OCI-LY3 (cell line): Measurements from ENCODE around the gene COL12A1.

Experiments used
- H2AFZ ChIP-seq: fragments of 200-600, 300-600 bp; shearing (Covaris generic); 2 replicates; pipeline ENCODE4 v1.6.0; 2014; ENCODE audit warnings: antibody characterized with exemption, low read depth, low read length
- H3K27ac ChIP-seq: fragments of 200-600, 300-600 bp; sonication (generic); 2 replicates; pipeline ENCODE4 v1.5.1; 2014; ENCODE audit warnings: mild to moderate bottlenecking, low read length, moderate library complexity, mixed read lengths
- H3K27me3 ChIP-seq: fragments of 200-600, 300-600 bp; sonication (generic); 2 replicates; pipeline ENCODE4 v1.6.1; 2014; ENCODE audit warnings: low read depth, low read length, mixed read lengths
- H3K36me3 ChIP-seq: fragments of 200-600, 300-600 bp; sonication (generic); replicated peaks from 2 replicates; pipeline ENCODE3; 2014; ENCODE audit warnings: low read depth, low read length, mixed read lengths
- H3K4me1 ChIP-seq: fragments of 300-600, 200-600 bp; sonication (generic); 2 replicates; pipeline ENCODE4 v1.6.1; 2014; ENCODE audit warnings: low read length, mixed read lengths
- H3K4me2 ChIP-seq: fragments of 200-600, 300-600 bp; sonication (generic); 2 replicates; pipeline ENCODE4 v1.6.1; 2014; ENCODE audit warnings: low read length, mixed read lengths
- H3K4me3 ChIP-seq: fragments of 300-600, 200-600 bp; sonication (generic); 2 replicates; pipeline ENCODE4 v1.5.1; 2014; ENCODE audit warnings: antibody characterized with exemption, mild to moderate bottlenecking, low read length, moderate library complexity
- H3K79me2 ChIP-seq: fragments of 300-600, 200-600 bp; shearing (Covaris generic); 2 replicates; pipeline ENCODE4 v1.6.1; 2014; ENCODE audit warnings: mild to moderate bottlenecking, low read length, mixed read lengths
- H3K9ac ChIP-seq: fragments of 300-600, 200-600 bp; shearing (Covaris generic); 2 replicates; pipeline ENCODE4 v1.6.0; 2014; ENCODE audit warnings: mild to moderate bottlenecking, low read length, moderate library complexity
- H3K9me3 ChIP-seq: fragments of 200-600, 300-600 bp; shearing (Covaris generic); 2 replicates; pipeline ENCODE4 v1.6.1; 2014; ENCODE audit warnings: low read length, mixed read lengths; ENCODE audit not compliant: insufficient read depth
- H4K20me1 ChIP-seq: fragments of 200-600, 300-600 bp; sonication (generic); 2 replicates; pipeline ENCODE4 v1.6.1; 2016; ENCODE audit warnings: low read length, mixed read lengths; ENCODE audit not compliant: insufficient read depth
- EZH2phosphoT487 ChIP-seq: fragments of 200-600 bp; shearing (Covaris generic); IDR thresholded peaks from 2 replicates; pipeline ENCODE4 v1.6.1; 2018; ENCODE audit warnings: antibody characterized with exemption, mixed run types, low read depth
- TF ChIP-seq, protein P1 (sequence below): fragments of 200-600, 300-600 bp; sonication (generic); IDR thresholded peaks from 2 replicates; pipeline ENCODE4 v1.5.1; 2014; ENCODE audit warnings: antibody characterized with exemption, low read length, low read depth

COL12A1 gene

GRCh38 chr6:75113446-75113845, 92.4 kb downstream of the COL12A1 start:
- Histone ChIP-seq H3K79me2 (no peaks in the 10 kb centered on the region), H3K27me3 (no peaks in the 10 kb centered on the region), H3K4me3 (no peak overlapping the region), H3K9ac (no peak overlapping the region), H2AFZ (no peak overlapping the region), H3K4me2 (no peak overlapping the region), H3K4me1 (0 out of 2 replicates have a peak, but pooled peaks cover 3% of the 10 kb centered on the region), H3K27ac (no peak overlapping the region), H3K9me3 (no peaks in the 10 kb centered on the region), H4K20me1 (no peaks in the 10 kb centered on the region), H3K36me3 (no peaks in the 10 kb centered on the region)
- TF ChIP-seq, protein P1, sequence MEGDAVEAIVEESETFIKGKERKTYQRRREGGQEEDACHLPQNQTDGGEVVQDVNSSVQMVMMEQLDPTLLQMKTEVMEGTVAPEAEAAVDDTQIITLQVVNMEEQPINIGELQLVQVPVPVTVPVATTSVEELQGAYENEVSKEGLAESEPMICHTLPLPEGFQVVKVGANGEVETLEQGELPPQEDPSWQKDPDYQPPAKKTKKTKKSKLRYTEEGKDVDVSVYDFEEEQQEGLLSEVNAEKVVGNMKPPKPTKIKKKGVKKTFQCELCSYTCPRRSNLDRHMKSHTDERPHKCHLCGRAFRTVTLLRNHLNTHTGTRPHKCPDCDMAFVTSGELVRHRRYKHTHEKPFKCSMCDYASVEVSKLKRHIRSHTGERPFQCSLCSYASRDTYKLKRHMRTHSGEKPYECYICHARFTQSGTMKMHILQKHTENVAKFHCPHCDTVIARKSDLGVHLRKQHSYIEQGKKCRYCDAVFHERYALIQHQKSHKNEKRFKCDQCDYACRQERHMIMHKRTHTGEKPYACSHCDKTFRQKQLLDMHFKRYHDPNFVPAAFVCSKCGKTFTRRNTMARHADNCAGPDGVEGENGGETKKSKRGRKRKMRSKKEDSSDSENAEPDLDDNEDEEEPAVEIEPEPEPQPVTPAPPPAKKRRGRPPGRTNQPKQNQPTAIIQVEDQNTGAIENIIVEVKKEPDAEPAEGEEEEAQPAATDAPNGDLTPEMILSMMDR = no peak
- TF ChIP-seq EZH2phosphoT487 = no peak

- no peak overlapping the region for H3K9ac ChIP-seq
- TF ChIP-seq, protein P1 = no peak
- TF ChIP-seq EZH2phosphoT487 = no peak
- no peaks in the 10 kb centered on the region for H4K20me1 ChIP-seq
- H3K79me2 ChIP-seq = no peaks in the 10 kb centered on the region
- no peaks in the 10 kb centered on the region for H3K27me3 ChIP-seq
- H2AFZ ChIP-seq = no peak overlapping the region
- H3K27ac ChIP-seq = no peak overlapping the region
- no peaks in the 10 kb centered on the region for H3K9me3 ChIP-seq
- no peaks in the 10 kb centered on the region for H3K36me3 ChIP-seq
- no peak overlapping the region for H3K4me2 ChIP-seq
- no peaks in the 10 kb centered on the region for H3K4me1 ChIP-seq
- no peak overlapping the region for H3K4me3 ChIP-seq
These were observed 96.1 kb downstream of the COL12A1 start for GRCh38 chr6:75109765-75110164.

GRCh38 chr6:75109022-75109421, 96.8 kb downstream of the COL12A1 start:
- Histone ChIP-seq H3K9ac (no peak overlapping the region), H2AFZ (no peak overlapping the region), H3K27ac (no peak overlapping the region), H3K9me3 (no peaks in the 10 kb centered on the region), H3K79me2 (no peaks in the 10 kb centered on the region), H3K27me3 (no peaks in the 10 kb centered on the region), H3K36me3 (no peaks in the 10 kb centered on the region), H3K4me3 (no peak overlapping the region), H3K4me2 (no peak overlapping the region), H3K4me1 (no peaks in the 10 kb centered on the region), H4K20me1 (no peaks in the 10 kb centered on the region)
- TF ChIP-seq, protein P1 = no peak
- TF ChIP-seq EZH2phosphoT487 = no peak

GRCh38 chr6:75108333-75108974, 97.4 kb downstream of the COL12A1 start:
- H3K9ac ChIP-seq = no peak overlapping the region
- no peak overlapping the region for H2AFZ ChIP-seq
- no peaks in the 10 kb centered on the region for H4K20me1 ChIP-seq
- H3K36me3 ChIP-seq = no peaks in the 10 kb centered on the region
- H3K9me3 ChIP-seq = no peaks in the 10 kb centered on the region
- H3K27ac ChIP-seq = no peak overlapping the region
- TF ChIP-seq, protein P1 = no peak
- no peak for TF ChIP-seq EZH2phosphoT487
- no peak overlapping the region for H3K4me3 ChIP-seq
- H3K4me2 ChIP-seq = no peak overlapping the region
- H3K4me1 ChIP-seq = no peaks in the 10 kb centered on the region
- no peaks in the 10 kb centered on the region for H3K79me2 ChIP-seq
- H3K27me3 ChIP-seq = no peaks in the 10 kb centered on the region
